HG03159 (cell line): ENCODE measurements around the gene GREM1.

ENCODE experiments used
- ATAC-seq: cut with Tn5 transposase; IDR thresholded peaks from one replicate; pipeline ENCODE4 v1.9.1; 2021; ENCODE audit warnings: mild to moderate bottlenecking, moderate library complexity; ENCODE audit not compliant: unreplicated experiment

GREM1 gene

DNA sequence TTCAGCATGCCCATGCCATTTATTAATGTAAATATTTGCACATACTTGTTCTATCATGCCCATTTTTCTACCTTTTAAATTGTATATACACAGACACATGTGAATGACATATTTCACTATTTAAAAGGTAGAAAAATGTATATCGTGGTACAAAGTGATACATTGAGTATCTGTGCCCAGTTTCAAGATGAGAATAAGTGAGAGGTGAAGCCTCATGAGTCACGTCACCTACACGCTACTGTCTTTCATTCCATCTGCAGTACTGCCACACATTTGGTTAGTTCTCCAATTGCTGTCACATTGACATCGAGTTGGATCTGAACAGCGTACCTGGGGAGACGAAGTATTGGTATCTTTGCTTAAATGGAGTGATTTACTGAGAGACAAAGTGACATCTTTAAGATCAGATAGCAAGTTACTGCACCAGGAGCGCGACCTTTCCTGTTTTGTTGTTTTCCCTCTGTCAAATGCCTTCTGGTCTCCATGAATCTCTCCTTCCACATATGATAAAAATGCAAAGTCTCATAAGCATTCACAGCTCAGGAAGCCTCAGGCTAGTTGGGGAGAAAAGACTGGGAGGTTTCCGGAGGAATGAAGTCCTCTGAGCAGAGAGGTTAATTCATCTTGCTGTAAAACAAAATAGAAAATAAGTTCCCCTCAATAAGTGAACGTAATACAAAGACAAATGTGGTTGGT is 12.0 kb downstream of the GREM1 start:
- ATAC-seq = no peak

DNA sequence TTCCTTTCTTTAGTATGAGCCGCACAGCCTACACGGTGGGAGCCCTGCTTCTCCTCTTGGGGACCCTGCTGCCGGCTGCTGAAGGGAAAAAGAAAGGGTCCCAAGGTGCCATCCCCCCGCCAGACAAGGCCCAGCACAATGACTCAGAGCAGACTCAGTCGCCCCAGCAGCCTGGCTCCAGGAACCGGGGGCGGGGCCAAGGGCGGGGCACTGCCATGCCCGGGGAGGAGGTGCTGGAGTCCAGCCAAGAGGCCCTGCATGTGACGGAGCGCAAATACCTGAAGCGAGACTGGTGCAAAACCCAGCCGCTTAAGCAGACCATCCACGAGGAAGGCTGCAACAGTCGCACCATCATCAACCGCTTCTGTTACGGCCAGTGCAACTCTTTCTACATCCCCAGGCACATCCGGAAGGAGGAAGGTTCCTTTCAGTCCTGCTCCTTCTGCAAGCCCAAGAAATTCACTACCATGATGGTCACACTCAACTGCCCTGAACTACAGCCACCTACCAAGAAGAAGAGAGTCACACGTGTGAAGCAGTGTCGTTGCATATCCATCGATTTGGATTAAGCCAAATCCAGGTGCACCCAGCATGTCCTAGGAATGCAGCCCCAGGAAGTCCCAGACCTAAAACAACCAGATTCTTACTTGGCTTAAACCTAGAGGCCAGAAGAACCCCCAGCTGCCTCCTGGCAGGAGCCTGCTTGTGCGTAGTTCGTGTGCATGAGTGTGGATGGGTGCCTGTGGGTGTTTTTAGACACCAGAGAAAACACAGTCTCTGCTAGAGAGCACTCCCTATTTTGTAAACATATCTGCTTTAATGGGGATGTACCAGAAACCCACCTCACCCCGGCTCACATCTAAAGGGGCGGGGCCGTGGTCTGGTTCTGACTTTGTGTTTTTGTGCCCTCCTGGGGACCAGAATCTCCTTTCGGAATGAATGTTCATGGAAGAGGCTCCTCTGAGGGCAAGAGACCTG is 13.2 kb downstream of the GREM1 start:
- ATAC-seq = no peak

DNA sequence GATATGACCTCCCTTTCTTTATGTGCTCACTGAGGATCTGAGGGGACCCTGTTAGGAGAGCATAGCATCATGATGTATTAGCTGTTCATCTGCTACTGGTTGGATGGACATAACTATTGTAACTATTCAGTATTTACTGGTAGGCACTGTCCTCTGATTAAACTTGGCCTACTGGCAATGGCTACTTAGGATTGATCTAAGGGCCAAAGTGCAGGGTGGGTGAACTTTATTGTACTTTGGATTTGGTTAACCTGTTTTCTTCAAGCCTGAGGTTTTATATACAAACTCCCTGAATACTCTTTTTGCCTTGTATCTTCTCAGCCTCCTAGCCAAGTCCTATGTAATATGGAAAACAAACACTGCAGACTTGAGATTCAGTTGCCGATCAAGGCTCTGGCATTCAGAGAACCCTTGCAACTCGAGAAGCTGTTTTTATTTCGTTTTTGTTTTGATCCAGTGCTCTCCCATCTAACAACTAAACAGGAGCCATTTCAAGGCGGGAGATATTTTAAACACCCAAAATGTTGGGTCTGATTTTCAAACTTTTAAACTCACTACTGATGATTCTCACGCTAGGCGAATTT is 14.9 kb downstream of the GREM1 start:
- ATAC-seq = no peak

DNA sequence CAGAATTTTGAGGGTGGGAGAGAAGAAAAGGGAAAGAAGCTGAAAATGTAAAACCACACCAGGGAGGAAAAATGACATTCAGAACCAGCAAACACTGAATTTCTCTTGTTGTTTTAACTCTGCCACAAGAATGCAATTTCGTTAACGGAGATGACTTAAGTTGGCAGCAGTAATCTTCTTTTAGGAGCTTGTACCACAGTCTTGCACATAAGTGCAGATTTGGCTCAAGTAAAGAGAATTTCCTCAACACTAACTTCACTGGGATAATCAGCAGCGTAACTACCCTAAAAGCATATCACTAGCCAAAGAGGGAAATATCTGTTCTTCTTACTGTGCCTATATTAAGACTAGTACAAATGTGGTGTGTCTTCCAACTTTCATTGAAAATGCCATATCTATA is 15.5 kb downstream of the GREM1 start:
- no peak for ATAC-seq

DNA sequence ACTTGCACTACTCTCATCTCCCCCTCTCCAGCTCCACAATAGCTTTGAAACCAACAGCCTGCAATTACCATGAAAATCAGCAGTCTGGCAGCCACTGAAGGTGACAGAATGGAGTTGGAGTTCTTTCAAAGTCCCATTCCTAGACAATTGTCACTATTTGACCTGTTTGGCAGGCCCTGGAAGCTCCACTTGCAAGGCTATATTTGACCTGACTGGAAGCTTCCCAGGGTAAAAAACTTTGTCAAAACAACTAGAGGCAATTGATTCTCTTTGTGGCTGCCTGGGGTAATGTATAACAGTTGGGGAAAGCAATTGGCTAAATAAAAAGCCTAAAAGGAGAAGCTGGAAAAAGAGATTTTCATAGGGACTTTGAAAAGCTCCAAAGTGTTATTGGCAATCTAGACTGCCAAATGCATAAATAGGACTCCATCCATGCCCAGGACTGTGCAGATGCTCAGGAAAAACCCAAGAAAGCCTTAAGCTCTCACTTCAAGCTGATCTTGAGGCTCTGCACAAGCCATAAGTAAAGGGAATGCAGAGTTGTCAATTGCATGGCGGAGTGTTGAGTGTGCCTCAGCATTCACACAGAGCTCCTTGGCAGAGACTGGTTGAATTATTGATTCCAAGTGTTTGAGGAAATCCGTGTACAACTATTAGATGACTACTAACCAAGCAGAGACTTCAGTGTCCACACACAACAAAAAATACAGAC is 18.3 kb downstream of the GREM1 start:
- ATAC-seq = no peak

DNA sequence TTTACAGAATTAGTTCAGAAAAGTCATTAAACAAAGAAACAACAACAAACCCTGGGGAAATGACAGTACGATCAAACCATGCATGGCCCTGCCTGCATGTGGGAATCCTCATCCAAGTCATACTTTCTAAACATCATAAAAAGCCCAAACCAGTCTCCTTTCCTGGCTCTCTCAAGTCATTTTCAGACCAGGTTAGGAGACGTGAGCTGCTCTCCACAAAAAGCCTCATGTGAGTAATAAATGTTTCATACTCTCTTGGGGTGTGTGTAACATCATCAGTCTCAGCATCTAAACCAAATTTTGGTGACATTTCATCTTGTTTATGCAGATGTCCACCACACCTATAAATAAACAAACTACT is 18.9 kb downstream of the GREM1 start:
- ATAC-seq = no peak

DNA sequence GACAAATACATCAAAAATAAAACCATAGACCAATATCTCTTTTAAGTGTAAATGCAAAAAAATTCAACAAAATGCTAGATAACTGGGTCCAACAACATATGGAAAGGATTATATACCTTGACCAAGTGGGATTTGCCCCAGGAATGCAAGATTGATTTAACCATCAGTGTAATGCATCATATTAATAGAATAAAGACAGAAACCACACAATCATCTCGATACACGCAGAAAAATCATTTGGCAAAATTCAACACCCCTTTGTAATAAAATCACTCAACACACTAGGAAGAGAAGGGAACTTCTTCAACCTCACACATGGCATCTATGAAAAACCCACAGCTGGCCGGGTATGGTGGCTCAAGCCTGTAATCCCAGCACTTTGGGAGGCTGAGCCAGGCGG is 19.5 kb downstream of the GREM1 start:
- no peak for ATAC-seq

DNA sequence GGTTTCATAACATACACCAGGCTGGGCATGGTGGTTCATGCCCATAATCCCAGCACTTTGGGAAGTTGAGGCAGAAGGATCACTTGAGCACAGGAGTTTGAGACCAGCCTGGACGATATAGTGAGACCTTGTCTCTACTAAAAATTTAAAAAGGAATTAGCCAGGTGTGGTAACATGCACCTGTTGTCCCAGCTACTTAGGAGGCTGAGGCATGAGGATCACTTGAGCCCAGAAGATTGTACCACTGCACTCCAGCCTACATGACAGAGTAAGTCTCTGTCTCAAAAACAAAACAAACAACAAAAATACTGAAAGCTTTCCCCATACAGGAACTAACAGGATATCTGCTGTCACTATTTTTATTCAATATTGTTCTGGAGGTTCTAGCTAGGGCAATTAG is 20.9 kb downstream of the GREM1 start:
- ATAC-seq = no peak

DNA sequence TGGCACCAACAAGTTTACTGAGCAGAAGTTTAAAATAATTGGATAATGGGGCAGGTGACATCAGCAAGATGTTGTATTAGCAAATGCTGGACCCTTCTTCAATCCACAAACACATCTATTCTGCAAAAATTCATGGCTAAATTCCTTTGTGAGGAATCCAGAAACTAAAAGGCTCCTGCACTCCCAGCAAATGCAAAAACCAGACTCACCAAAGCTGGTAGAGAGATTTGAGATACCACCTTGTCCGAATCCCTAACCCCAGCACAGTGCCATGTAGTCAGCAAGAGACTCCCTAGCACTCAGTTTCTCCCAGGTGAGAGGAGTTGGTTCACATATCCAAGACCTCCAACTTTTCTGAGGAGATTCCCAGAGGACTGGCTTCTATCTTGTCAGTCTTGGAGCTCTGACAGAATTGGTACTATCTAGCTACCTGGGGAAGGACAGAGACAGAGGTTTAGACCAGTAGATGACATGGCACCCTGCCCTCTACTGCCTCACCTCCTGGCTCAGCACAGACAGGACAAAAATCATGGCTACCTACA is 21.8 kb downstream of the GREM1 start:
- ATAC-seq = no peak

DNA sequence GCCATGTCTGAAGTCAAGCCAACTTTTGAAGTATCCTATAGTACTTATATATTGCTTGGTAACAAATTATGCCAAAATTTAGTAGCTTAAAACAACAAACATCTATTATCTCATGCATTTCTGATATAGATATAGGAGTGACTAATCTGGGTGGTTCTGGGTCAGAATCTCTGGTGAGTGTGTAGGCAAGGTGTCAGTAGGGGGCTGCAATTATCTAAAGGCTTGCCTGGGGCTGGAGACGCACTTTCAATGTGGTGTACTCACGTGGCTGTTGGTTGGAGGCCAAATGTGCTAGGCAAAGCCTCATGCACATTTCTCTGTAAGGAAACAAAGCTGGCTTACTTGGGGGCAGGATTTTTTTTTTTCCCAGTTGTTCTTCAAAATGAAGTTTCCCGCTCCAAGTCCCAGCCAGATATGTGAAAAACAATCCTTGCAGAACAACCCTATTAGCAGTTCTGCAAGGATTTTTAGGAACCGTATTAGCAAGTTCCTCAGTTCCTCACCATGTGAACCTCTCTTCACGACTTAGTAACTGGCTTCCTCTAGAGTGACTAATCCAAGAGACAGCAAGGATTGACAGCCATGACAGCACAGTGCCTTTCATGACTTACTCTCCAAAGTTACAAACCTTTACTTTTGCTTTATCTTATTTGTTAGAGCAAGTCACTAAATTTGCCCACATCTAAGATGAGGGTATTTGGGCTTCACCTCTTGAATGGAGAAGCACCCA is 25.8 kb downstream of the GREM1 start:
- no peak for ATAC-seq

DNA sequence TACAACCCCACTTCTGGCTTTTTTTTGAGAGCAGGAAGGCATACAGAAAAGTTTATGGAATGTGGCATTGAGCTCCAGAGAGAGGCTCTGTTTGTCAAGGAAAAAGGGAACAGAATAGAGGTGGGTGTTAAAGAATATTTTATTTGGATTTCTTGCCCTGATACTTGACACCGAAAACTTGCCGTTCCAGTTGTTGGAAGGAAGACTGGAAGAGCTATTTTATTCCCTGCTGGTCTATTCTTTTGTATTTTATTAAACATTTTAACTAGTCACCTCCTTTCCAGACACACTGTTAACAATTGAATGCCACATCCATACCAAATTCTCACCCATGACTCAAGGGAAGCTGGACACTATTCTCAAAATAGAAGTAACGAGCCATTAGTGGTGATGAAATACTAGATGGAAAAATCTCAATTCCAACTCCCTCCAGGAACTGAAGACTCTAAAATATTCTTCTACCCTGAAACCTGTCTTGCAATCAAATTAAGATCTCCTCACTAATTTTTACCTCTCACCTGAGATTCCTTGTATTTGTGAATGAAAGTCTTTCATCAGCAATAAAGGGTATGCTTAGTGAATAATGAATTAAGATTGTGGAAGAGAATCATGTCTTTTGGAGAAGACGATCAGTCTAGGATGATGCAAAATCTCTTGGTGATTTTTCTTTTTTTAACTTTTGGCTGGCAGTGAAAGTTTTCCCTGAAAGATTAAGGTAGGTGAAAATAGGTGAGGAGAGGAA is 28.5 kb downstream of the GREM1 start:
- ATAC-seq = no peak

DNA sequence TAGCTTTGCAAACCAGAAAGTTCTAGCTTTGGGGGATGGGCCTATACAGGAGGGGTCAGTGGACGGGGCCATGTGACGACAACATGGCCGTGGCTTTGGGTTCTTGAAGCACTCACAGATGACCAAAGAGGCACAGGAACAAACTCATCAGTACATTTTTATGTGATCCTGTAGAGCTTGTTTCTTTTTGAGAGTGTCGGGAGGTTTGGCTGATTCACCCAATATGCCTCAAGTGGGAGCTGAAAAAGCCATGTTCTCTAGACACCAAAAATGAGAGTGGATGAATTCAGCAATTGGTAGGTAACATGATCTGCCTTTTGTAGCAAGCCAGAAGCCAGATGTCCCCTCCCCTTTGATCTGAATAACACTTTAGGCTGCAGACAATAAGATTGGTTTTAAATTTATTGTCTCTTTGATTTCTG is 30.1 kb downstream of the GREM1 start:
- no peak for ATAC-seq

DNA sequence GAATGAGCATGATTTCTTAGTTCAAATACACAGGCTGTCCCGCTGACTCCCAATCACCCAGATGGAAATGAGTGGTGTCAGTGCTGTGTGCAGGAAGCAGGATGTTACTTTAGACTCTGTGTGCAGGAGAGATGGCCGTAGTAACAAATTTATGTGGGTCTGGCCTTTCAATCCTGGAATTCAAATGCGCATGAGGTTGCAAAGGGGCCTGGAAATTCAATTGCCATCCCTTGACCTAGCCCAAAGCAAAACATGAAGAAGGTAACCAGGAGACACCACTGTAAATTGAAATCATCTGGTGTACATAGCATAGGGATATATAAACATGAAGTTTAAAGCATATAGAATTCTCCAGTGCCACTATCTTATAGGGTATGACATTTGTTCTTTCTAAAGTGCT is 33.2 kb downstream of the GREM1 start:
- no peak for ATAC-seq

DNA sequence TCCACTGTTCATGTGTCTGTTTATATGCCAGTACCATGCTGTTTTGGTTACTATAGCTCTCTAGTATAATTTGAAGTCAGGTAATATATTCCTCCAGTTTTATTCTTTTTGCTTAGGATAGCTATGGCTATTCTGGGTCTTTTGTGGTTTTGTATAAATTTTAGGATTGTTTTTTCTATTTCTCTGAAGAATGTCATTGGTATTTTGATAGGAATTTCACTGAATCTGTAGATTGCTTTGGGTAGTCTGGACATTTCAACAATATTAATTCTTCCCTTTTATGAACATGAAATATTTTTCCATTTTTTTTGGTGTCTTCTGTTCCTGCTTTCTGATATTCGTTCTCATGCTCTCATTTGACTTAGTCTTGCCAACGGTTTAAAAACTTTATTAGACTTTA is 39.6 kb downstream of the GREM1 start:
- ATAC-seq = no peak

DNA sequence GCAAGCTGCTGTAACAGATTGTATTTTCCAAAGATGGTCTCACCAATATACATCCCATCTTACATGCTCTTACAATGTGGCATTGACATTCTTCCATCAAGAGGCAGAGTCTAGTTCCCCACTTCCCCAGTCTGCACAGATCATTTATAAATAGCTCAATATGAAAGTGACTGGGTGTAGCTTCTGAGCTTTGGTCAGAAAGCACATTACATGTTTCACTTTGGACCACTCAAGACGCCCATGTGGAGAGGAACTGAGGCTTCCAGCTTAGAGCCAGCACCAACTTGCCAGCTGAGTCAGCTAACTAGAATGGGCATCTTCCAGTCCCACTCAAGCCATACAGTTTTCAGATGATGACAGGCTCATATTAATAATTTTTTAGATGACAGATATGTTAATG is 45.5 kb downstream of the GREM1 start:
- ATAC-seq = no peak

DNA sequence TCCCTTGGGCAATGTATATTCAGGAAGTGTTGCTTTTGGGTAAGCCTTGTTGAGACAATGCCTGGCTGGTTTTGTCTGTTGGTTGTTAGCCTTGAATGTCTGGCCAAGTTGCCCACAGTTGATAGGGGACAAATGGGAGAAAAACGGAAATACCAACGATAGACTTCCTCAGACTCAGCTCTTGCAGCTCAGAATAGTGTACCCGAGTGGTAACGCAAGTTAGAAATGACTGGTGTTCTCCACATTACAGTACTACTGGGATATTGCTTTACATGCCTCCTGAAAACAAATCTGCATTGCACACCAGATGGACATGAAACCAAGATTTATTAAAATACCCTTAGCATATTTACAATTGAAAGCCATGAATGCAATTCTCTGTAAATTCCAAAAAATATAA is 47.4 kb downstream of the GREM1 start:
- ATAC-seq = no peak

DNA sequence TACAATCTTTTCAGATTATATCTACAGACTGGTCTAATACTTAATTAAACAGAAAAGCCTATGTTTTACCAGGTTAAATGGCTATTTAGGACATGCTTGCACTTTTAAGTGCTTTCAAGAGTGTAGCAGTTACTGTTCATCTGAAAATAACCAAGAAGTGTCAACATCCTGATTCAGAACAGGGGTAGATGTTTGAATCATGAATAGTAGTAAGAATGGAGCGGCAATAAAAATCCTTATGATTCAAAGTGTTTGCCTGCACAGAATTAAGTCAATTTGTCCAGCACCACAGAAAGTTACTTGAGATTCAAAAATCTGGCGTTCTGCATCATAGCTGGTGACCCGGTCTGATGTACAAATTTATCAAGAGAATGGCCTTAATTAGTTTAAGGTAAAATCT is 48.3 kb downstream of the GREM1 start:
- no peak for ATAC-seq

DNA sequence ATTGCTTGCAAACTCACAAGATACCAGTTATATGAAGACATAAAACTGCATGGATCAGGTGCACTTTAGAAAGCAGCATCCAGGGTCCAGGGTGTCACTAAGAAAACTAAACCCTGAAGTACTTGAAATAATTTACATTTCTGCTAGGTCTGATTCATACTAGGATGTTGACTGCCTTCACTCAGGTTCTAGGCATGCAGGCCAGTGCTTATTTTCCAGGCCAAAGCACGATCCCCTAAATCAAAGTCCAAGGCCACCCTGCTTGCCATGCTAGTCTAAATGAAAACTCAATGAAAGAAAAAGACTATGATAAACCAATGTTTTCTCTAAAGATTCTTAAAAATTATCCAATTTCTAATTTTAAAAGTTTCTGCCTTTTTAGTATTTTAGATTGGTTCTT is 49.4 kb downstream of the GREM1 start:
- ATAC-seq = no peak

DNA sequence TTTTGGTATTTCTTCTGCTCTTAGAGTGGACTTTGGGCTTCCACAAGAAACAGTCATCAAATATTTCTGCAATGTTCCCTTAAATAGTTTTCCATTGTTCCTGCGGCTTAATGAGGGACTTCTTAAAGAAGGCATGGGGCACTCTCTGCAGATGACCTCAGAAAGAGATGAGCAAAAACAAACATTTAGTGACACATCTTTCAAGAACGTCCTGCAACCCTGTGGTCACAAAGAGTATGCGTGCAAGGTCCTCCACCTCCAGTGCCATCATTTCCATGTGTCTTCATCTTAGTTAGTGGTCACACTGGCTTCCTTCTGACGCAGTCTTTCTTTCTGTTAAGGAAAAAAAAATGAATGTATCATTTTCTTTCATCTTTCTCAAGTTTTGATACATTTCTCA is 56.2 kb downstream of the GREM1 start:
- ATAC-seq = no peak

DNA sequence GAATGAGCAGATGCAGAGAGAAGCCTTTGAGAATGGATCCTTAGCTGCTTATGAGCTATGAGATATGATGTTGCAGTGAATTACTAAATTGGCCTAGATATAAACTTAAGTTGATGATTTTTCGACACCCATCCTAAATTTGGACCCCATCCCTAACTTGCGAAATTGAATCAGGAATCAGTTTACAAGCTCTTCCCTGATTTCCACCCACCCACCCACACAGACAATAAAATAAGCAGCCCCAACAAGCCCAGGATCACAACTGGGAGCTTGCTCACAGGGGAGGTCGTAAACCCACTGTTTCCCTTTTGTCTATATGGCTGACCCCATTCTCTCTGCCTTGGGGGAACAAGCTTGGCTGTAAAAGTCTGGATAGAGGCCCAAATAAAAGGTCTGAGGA is 57.3 kb downstream of the GREM1 start:
- no peak for ATAC-seq
